Measurements from ENCODE around the gene PRDM16. TPM values are rescaled to one million over a fixed set of nuclear protein-coding genes. Genes with fewer than 3 reads are reported as not detected.
"Not testable (repeated sequence)": the region's sequence is repeated elsewhere in the genome, so short reads cannot be mapped to it uniquely, and the experiment has no call there.

Gene PRDM16
- total RNA-seq, 2 experiments from 2014 or later, result not detected

DNA sequence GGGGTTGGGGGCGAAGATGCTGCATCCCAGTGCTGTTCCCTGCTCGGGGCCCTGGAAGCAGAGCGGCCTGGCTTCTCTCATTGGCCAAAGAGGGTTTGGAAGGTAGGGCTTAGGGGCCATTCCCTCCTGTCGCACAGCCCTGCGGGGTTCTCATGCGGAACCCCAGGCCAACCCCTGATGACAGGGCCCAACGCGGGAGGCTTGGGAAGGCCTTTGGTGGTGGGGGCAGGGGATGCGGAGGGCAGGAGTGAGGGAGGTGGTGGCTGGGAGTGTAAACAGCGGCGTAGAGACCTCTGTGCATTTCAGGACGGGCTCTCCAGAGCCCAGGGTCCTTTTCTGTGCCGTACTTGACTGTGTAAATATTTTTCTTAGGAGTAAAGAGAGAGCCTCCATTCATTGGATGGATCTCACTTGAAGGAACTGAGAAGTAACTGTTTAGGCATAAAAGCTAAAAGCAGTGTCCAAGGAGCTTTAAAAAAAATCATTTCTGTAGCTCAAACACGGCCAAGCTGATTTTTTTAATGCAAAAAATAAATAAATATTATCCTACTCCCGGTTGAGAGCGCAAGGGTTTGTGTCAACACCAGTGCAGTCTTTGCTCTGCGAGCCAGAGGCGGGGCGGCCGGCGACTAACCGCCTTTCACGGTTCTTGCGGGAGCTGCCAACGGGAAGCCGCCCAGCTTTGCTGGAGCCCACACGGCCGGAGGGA, 169.1 kb downstream of the PRDM16 start:
- no peaks in the 10 kb centered on the region for H3K36me3 ChIP-seq (ENCODE audit: insufficient read depth, low read length)
- H3K4me3 ChIP-seq (ENCODE audit: low read depth, low read length, poor library complexity, severe bottlenecking), result no peak overlapping the region
- H3K4me2 ChIP-seq (ENCODE audit: low read length), result no peak overlapping the region
- BruUV-seq (replicated peaks), result no TSS peak
- no peak overlapping the region for H3K27ac ChIP-seq (ENCODE audit: low read depth, low read length, poor library complexity, severe bottlenecking)
- H3K9me2 ChIP-seq (ENCODE audit: insufficient read depth, low read length), result no peaks in the 10 kb centered on the region
- no peaks in the 10 kb centered on the region for H3K9me3 ChIP-seq (ENCODE audit: low read length)
- H2AFZ ChIP-seq (ENCODE audit: low read length), result no peak overlapping the region
- intact Hi-C loops (cut with micrococcal nuclease; ENCODE audit: unreplicated experiment), result no loop called here
- no peaks in the 10 kb centered on the region for H4K20me1 ChIP-seq (ENCODE audit: insufficient read depth, low read length)
- H3K4me1 ChIP-seq (ENCODE audit: insufficient read depth, low read length, poor library complexity, severe bottlenecking), result no peaks in the 10 kb centered on the region
- no peaks in the 10 kb centered on the region for H3K79me2 ChIP-seq (ENCODE audit: insufficient read depth, low read depth, low read length)
- TF ChIP-seq EZH2phosphoT487 (IDR thresholded peaks at IDR 0.05; ENCODE audit: borderline replicate concordance, low read depth, low read length), result no peak
- TF ChIP-seq, protein P1, sequence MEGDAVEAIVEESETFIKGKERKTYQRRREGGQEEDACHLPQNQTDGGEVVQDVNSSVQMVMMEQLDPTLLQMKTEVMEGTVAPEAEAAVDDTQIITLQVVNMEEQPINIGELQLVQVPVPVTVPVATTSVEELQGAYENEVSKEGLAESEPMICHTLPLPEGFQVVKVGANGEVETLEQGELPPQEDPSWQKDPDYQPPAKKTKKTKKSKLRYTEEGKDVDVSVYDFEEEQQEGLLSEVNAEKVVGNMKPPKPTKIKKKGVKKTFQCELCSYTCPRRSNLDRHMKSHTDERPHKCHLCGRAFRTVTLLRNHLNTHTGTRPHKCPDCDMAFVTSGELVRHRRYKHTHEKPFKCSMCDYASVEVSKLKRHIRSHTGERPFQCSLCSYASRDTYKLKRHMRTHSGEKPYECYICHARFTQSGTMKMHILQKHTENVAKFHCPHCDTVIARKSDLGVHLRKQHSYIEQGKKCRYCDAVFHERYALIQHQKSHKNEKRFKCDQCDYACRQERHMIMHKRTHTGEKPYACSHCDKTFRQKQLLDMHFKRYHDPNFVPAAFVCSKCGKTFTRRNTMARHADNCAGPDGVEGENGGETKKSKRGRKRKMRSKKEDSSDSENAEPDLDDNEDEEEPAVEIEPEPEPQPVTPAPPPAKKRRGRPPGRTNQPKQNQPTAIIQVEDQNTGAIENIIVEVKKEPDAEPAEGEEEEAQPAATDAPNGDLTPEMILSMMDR (conservative IDR thresholded peaks at IDR 0.05; ENCODE audit: low read length), result no peak
- DNase-seq (ENCODE audit: low spot score), result no peak
- ChIA-PET CTCF (ENCODE audit: unreplicated experiment) (no interaction called here), POLR2A (no interaction called here)

DNA sequence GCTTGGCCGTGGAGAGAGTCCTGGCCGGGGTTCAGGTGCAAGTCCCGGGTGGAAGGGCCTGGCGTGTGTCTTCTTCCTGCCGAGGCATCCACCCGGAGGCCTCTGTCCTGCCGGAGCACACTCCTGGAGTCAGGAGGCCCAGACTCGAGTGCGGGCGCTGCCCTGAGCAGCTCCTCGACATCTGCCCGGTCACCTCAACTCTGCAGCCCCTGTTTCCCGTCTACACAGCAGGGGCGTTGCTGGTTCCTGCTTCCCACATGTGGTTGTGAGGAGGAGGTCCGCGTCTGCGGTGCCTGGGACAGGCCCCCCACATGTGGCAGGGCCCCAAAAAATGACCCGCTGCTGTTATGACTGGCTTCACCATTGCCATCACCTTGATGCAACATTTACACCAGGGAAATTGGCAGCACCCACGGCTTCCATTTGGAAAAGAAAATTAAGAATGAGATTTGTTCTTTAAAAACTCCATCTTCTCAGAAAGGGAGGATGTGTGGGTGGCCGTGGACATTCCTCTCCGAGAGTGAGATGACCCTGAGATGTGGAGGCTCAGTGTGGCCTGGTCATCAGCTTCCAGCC, 169.8 kb downstream of the PRDM16 start:
- Histone ChIP-seq H3K9me2 (ENCODE audit: insufficient read depth, low read length) (no peaks in the 10 kb centered on the region), H3K27ac (ENCODE audit: low read depth, low read length, poor library complexity, severe bottlenecking) (no peak overlapping the region), H3K4me1 (ENCODE audit: insufficient read depth, low read length, poor library complexity, severe bottlenecking) (no peaks in the 10 kb centered on the region), H4K20me1 (ENCODE audit: insufficient read depth, low read length) (no peaks in the 10 kb centered on the region), H3K4me2 (ENCODE audit: low read length) (no peak overlapping the region), H3K9me3 (ENCODE audit: low read length) (no peaks in the 10 kb centered on the region), H3K4me3 (ENCODE audit: low read depth, low read length, poor library complexity, severe bottlenecking) (no peak overlapping the region), H3K36me3 (ENCODE audit: insufficient read depth, low read length) (no peaks in the 10 kb centered on the region), H3K79me2 (ENCODE audit: insufficient read depth, low read depth, low read length) (no peaks in the 10 kb centered on the region), H2AFZ (ENCODE audit: low read length) (no peak overlapping the region)
- intact Hi-C loops (cut with micrococcal nuclease; ENCODE audit: unreplicated experiment), result no loop called here
- TF ChIP-seq EZH2phosphoT487 (IDR thresholded peaks at IDR 0.05; ENCODE audit: borderline replicate concordance, low read depth, low read length), result no peak
- TF ChIP-seq, protein P1 (conservative IDR thresholded peaks at IDR 0.05; ENCODE audit: low read length), result no peak
- DNase-seq (ENCODE audit: low spot score), result no peak
- ChIA-PET CTCF (ENCODE audit: unreplicated experiment) (no interaction called here), POLR2A (no interaction called here)
- BruUV-seq (replicated peaks), result no TSS peak

DNA sequence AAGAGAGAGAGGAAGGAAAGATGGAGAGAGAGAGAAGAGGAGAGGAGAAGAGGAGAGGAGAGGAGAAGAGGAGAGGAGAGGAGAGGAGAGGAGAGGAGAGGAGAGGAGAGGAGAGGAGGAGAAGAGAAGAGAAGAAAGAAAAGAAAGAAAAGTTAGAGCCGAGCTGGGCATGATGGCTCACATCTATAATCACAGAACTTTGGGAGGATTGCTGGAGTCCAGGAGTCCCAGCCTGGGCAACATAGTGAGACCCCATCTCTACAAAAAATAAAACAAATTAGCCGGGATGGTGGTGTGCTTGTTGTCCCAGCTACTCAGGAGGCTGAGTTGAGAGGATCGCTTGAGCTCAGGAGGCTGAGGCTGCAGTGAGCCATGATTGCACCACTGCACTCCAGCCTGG, 171.0 kb downstream of the PRDM16 start:
- H3K79me2 ChIP-seq (ENCODE audit: insufficient read depth, low read depth, low read length); CTCF ChIA-PET (ENCODE audit: unreplicated experiment); H3K4me3 ChIP-seq (ENCODE audit: low read depth, low read length, poor library complexity, severe bottlenecking); H3K9me3 ChIP-seq (ENCODE audit: low read length); H3K4me1 ChIP-seq (ENCODE audit: insufficient read depth, low read length, poor library complexity, severe bottlenecking); H3K4me2 ChIP-seq (ENCODE audit: low read length); DNase-seq (ENCODE audit: low spot score); intact Hi-C loops (cut with micrococcal nuclease; ENCODE audit: unreplicated experiment); BruUV-seq (replicated peaks); POLR2A ChIA-PET; H3K9me2 ChIP-seq (ENCODE audit: insufficient read depth, low read length); H3K36me3 ChIP-seq (ENCODE audit: insufficient read depth, low read length); H2AFZ ChIP-seq (ENCODE audit: low read length); H3K27ac ChIP-seq (ENCODE audit: low read depth, low read length, poor library complexity, severe bottlenecking); H4K20me1 ChIP-seq (ENCODE audit: insufficient read depth, low read length): not testable (repeated sequence)
